Hematopoietic multipotent progenitor cell (in vitro differentiated cells): ENCODE data around the gene LIX1L. TPM values are rescaled to one million over a fixed set of nuclear protein-coding genes. Genes with fewer than 3 reads are reported as not detected.
A peak's percentile ranks its signal among the peaks of the same experiment; 100 is the strongest.

Experiments
- DNase-seq, 3 donors: peaks; one replicate each; pipeline ENCODE4 v3.0.0-alpha.2; 2011 to 2015; ENCODE audit warnings: low read depth in 2 of 3, low spot score in 2 of 3
- total RNA-seq: library from RNA; depleted of rRNA; stranded (reverse); fragments of >200 nt; gene quantifications from one replicate; pipeline ENCODE4 v1.2.3, GENCODE V29; 2012

The LIX1L gene
- 17.8 TPM for total RNA-seq

- DNase-seq = peak; percentile 84 to 98 (median 96)
These were observed at the start of gene LIX1L for GRCh38 chr1:145957443-145958319. LIX1L (minus strand) TSS chr1:145958017; CDS start chr1:145957927, 90 bp downstream.

- no peak for DNase-seq
These were observed 43.9 kb upstream of the LIX1L start for GRCh38 chr1:146001709-146002108.

GRCh38 chr1:145999321-146000024 lies 41.7 kb upstream of the LIX1L start:
- no peak for DNase-seq

- peak in 1 of 3 donors; percentile 39 for DNase-seq
These were observed 39.9 kb upstream of the LIX1L start for GRCh38 chr1:145997718-145998023.

GRCh38 chr1:145997016-145997717 lies 39.4 kb upstream of the LIX1L start:
- no peak for DNase-seq

GRCh38 chr1:145996433-145997015 lies 38.7 kb upstream of the LIX1L start, which contains the start of gene TXNIP:
TXNIP (minus strand) TSS chr1:145996579; CDS start chr1:145996266, 313 bp downstream.
- DNase-seq = peak; percentile 68 to 95 (median 90)

GRCh38 chr1:145995964-145996432 lies 38.2 kb upstream of the LIX1L start:
- DNase-seq = no peak

GRCh38 chr1:145995148-145995881 lies 37.5 kb upstream of the LIX1L start:
- DNase-seq = no peak

GRCh38 chr1:145994391-145995120 lies 36.7 kb upstream of the LIX1L start:
- no peak for DNase-seq

GRCh38 chr1:145993618-145994390 lies 36.0 kb upstream of the LIX1L start:
- DNase-seq = no peak

GRCh38 chr1:145992958-145993617 lies 35.3 kb upstream of the LIX1L start:
- no peak for DNase-seq

- DNase-seq = no peak
These were observed 34.7 kb upstream of the LIX1L start for GRCh38 chr1:145992502-145992936.

GRCh38 chr1:145991735-145992412 lies 34.1 kb upstream of the LIX1L start:
- DNase-seq = no peak

GRCh38 chr1:145990249-145990855 lies 32.5 kb upstream of the LIX1L start:
- no peak for DNase-seq

- no peak for DNase-seq
These were observed 31.0 kb upstream of the LIX1L start for GRCh38 chr1:145988773-145989172.

GRCh38 chr1:145987926-145988325 lies 30.1 kb upstream of the LIX1L start:
- no peak for DNase-seq

GRCh38 chr1:145986551-145986950 lies 28.7 kb upstream of the LIX1L start:
- no peak for DNase-seq
